Measurements from ENCODE around the gene PRTN3. TPM values are rescaled to one million over a fixed set of nuclear protein-coding genes. Genes with fewer than 3 reads are reported as not detected.

The PRTN3 gene
- polyA plus RNA-seq, 1 of the 3 experiments (the other 2 are of a cell fraction): not detected

DNA sequence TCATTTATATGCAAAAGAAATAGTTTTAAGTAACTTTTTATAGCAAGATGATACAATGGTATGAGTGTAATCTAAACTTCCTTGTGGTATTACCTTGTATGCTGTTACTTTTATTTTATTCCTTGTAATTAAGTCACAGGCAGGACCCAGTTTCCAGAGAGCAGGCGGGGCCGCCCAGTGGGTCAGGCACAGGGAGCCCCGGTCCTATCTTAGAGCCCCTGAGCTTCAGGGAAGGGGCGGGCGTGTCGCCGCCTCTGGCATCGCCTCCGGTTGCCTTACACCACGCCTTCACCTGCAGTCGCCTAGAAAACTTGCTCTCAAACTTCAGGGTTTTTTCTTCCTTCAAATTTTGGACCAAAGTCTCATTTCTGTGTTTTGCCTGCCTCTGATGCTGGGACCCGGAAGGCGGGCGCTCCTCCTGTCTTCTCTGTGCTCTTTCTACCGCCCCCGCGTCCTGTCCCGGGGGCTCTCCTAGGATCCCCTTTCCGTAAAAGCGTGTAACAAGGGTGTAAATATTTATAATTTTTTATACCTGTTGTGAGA is 29.2 kb upstream of the PRTN3 start (continued):
- TF ChIP-seq, protein P1, sequence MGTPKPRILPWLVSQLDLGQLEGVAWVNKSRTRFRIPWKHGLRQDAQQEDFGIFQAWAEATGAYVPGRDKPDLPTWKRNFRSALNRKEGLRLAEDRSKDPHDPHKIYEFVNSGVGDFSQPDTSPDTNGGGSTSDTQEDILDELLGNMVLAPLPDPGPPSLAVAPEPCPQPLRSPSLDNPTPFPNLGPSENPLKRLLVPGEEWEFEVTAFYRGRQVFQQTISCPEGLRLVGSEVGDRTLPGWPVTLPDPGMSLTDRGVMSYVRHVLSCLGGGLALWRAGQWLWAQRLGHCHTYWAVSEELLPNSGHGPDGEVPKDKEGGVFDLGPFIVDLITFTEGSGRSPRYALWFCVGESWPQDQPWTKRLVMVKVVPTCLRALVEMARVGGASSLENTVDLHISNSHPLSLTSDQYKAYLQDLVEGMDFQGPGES (IDR thresholded peaks at IDR 0.05; ENCODE audit: low read depth, low read length): no peak
- TF ChIP-seq JUND (IDR thresholded peaks at IDR 0.05): no peak
- TF ChIP-seq TEAD4 (IDR thresholded peaks at IDR 0.05; ENCODE audit: borderline replicate concordance, insufficient read depth): no peak
- TF ChIP-seq PBX3 (IDR thresholded peaks at IDR 0.05): no peak

- Histone ChIP-seq H3K27me3 (ENCODE audit: insufficient read depth) (no peaks in the 10 kb centered on the region), H3K79me2 (ENCODE audit: insufficient read depth) (peaks cover 27% of the 10 kb centered on the region; the same call in 1 of the 2 replicates), H4K20me1 (ENCODE audit: insufficient read depth) (peaks cover 50% of the 10 kb centered on the region), H3K9me2 (no peaks in the 10 kb centered on the region), H3K36me3 (replicated peaks in 1 of 2; ENCODE audit: control insufficient read depth in 1 of 2, insufficient read depth in 2 of 2, low read length in 1 of 2) (peaks cover 36 to 43% of the 10 kb centered on the region in 2 experiments), H3K4me2 (no peak overlapping the region), H3K9ac (no peak overlapping the region), H2AFZ (ENCODE audit: low read depth) (no peak overlapping the region), H3K4me1 (ENCODE audit: control insufficient read depth in 1 of 2, insufficient read depth in 2 of 2, low read depth in 1 of 2, low read length in 1 of 2) (no peaks in the 10 kb centered on the region), H3K27ac (ENCODE audit: low read depth in 2 of 2, low read length in 1 of 2) (no peak overlapping the region), H3K4me3 (ENCODE audit: low read depth in 2 of 2, low read length in 1 of 2) (no peak overlapping the region), H3F3A (replicated peaks; ENCODE audit: insufficient read depth) (peaks cover 34% of the 10 kb centered on the region), H3K9me3 (no peaks in the 10 kb centered on the region)
- 97% methylated on average over 43 of the region's 80 CpGs for WGBS (ENCODE audit: low lambda C conversion rate)
- CTCF ChIA-PET: interaction anchor here (1.3 kb wide), 1 partner anchor 11 kb away, joined by 5 read pairs; no protein-coding TSS in a partner anchor
- POLR2A ChIA-PET: no interaction called here
- DNase-seq: peak; percentile 61
- TF ChIP-seq EZH2phosphoT487 (IDR thresholded peaks at IDR 0.05; ENCODE audit: borderline replicate concordance, low read depth) (no peak), SMC3 (IDR thresholded peaks at IDR 0.05; ENCODE audit: low read depth, low read length) (no peak), TAF1 (IDR thresholded peaks at IDR 0.05; ENCODE audit: borderline replicate concordance, low read depth, low read length) (no peak), JUND (IDR thresholded peaks at IDR 0.05) (no peak), POLR2AphosphoS5 (IDR thresholded peaks at IDR 0.05; ENCODE audit: low read depth, low read length) (no peak), RCOR1 (IDR thresholded peaks at IDR 0.05; ENCODE audit: low read length) (no peak), ZBTB33 (IDR thresholded peaks at IDR 0.05; ENCODE audit: borderline replicate concordance, low read depth) (no peak), RFX5 (IDR thresholded peaks at IDR 0.05; ENCODE audit: low read length) (no peak), FOXJ3 (CRISPR knock-in tag; IDR thresholded peaks at IDR 0.05) (no peak), EP300 (IDR thresholded peaks at IDR 0.05; ENCODE audit: borderline replicate concordance in 1 of 2, low read depth in 1 of 2, low read length in 1 of 2) (no peak), GABPA (IDR thresholded peaks at IDR 0.05; ENCODE audit: low read depth) (no peak), TEAD4 (IDR thresholded peaks at IDR 0.05; ENCODE audit: borderline replicate concordance, insufficient read depth) (no peak), YY1 (IDR thresholded peaks at IDR 0.05; ENCODE audit: low read depth) (no peak)
- TF ChIP-seq, protein P2, sequence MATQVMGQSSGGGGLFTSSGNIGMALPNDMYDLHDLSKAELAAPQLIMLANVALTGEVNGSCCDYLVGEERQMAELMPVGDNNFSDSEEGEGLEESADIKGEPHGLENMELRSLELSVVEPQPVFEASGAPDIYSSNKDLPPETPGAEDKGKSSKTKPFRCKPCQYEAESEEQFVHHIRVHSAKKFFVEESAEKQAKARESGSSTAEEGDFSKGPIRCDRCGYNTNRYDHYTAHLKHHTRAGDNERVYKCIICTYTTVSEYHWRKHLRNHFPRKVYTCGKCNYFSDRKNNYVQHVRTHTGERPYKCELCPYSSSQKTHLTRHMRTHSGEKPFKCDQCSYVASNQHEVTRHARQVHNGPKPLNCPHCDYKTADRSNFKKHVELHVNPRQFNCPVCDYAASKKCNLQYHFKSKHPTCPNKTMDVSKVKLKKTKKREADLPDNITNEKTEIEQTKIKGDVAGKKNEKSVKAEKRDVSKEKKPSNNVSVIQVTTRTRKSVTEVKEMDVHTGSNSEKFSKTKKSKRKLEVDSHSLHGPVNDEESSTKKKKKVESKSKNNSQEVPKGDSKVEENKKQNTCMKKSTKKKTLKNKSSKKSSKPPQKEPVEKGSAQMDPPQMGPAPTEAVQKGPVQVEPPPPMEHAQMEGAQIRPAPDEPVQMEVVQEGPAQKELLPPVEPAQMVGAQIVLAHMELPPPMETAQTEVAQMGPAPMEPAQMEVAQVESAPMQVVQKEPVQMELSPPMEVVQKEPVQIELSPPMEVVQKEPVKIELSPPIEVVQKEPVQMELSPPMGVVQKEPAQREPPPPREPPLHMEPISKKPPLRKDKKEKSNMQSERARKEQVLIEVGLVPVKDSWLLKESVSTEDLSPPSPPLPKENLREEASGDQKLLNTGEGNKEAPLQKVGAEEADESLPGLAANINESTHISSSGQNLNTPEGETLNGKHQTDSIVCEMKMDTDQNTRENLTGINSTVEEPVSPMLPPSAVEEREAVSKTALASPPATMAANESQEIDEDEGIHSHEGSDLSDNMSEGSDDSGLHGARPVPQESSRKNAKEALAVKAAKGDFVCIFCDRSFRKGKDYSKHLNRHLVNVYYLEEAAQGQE (IDR thresholded peaks at IDR 0.05; ENCODE audit: low read depth, low read length): no peak
Measured at GRCh38 chr19:812049-812746, 28.6 kb upstream of the PRTN3 start.

Data from SK-N-SH (cell line).